K562 (cell line): ENCODE data around the gene DEDD. TPM values are rescaled to one million over a fixed set of nuclear protein-coding genes. Genes with fewer than 3 reads are reported as not detected.

Experiments used
- ASH1L ChIP-seq: fragments of 450-650 bp; IDR thresholded peaks from 2 replicates; pipeline ENCODE4 v1.6.1; 2018; ENCODE audit warnings: borderline replicate concordance, mild to moderate bottlenecking, low read depth; ENCODE audit not compliant: partially characterized antibody
- NONO ChIP-seq, 2 experiments: fragments of 200-400 bp in 1 of 2; fragments of 450-650 bp in 1 of 2; formaldehyde crosslinking in 1 of 2; IDR thresholded peaks; 2 replicates each; pipeline ENCODE4 v1.6.1; 2017; ENCODE audit warnings: low read depth in 2 of 2, mild to moderate bottlenecking in 2 of 2, moderate library complexity in 2 of 2, low read length in 1 of 2
- SRF ChIP-seq, 2 experiments: fragments of 250-450, 450-650 bp in 1 of 2; sonication (Bioruptor Pico) in 1 of 2; sonication (generic) in 1 of 2; formaldehyde crosslinking; IDR thresholded peaks; 2 replicates each; pipeline versions ENCODE4 v1.5.0 to v1.5.1; 2020 to 2022; ENCODE audit warnings: mild to moderate bottlenecking in 1 of 2, missing genetic modification reagents in 1 of 2
- TCFL5 ChIP-seq: fragments of 250-450 bp; sonication (Bioruptor Pico); conservative IDR thresholded peaks from 2 replicates; pipeline ENCODE4 v1.6.1; 2021; ENCODE audit warnings: mild to moderate bottlenecking, moderate library complexity, matching md5 sums
- ZC3H11A ChIP-seq: IDR thresholded peaks from 2 replicates; pipeline ENCODE4 v1.6.1; 2012; ENCODE audit warnings: low read depth, low read length, improper control_type of control experiment
- ZC3H8 ChIP-seq: fragments of 450-650 bp; IDR thresholded peaks from 2 replicates; pipeline ENCODE4 v1.6.1; 2017
- ZKSCAN3 ChIP-seq: fragments of 250-450 bp; sonication (Bioruptor Pico); IDR thresholded peaks from 2 replicates; pipeline ENCODE4 v1.4.0; 2020
- polyA plus RNA-seq, 8 experiments: library from polyadenylated mRNA; depleted of rRNA in 4 of 8; stranded (reverse) in 5 of 8; unstranded in 3 of 8; fragments of >200 nt; fragmentation: Nextera tagmentation in 2 of 8; fragmentation: Illumina TruSeq in 1 of 8; extraction: Ambion mirVana in 2 of 8; extraction: Trizol in 1 of 8; gene quantifications; 2 replicates each; pipeline versions ENCODE4 v1.2.1 to v1.2.3, GENCODE V29; 2011 to 2014; ENCODE audit warnings: inconsistent platforms in 1 of 8, missing spikeins in 1 of 8
- total RNA-seq, 7 experiments: library from RNA; depleted of rRNA in 6 of 7; stranded (reverse); fragments of >200 nt in 6 of 7; fragmentation: Illumina TruSeq in 2 of 7; extraction: Trizol in 2 of 7; gene quantifications; 2 replicates each; pipeline versions ENCODE4 v1.2.1 to v1.2.3, GENCODE V29; 2011 to 2021; ENCODE audit warnings: low replicate concordance in 1 of 7
- TF ChIP-seq, protein P1 (sequence below), 2 experiments: fragments of 450-650 bp; formaldehyde crosslinking in 1 of 2; IDR thresholded peaks; 2 replicates each; pipeline versions ENCODE4 v1.4.0 to v1.6.1; 2014 to 2020; ENCODE audit warnings: mild to moderate bottlenecking in 2 of 2, borderline replicate concordance in 1 of 2, low read depth in 1 of 2
- TF ChIP-seq, protein P2 (sequence below): fragments of 250-450 bp; sonication (Bioruptor Pico); IDR thresholded peaks from 2 replicates; pipeline ENCODE4 v1.5.0; 2022; ENCODE audit warnings: mild to moderate bottlenecking

The DEDD gene
- total and polyA plus RNA-seq, 9 of the 15 experiments (the other 6 are each of a cell fraction or from before 2014, with no cell fraction given), result 11.6 to 41.0 (median 16.8) TPM

DNA sequence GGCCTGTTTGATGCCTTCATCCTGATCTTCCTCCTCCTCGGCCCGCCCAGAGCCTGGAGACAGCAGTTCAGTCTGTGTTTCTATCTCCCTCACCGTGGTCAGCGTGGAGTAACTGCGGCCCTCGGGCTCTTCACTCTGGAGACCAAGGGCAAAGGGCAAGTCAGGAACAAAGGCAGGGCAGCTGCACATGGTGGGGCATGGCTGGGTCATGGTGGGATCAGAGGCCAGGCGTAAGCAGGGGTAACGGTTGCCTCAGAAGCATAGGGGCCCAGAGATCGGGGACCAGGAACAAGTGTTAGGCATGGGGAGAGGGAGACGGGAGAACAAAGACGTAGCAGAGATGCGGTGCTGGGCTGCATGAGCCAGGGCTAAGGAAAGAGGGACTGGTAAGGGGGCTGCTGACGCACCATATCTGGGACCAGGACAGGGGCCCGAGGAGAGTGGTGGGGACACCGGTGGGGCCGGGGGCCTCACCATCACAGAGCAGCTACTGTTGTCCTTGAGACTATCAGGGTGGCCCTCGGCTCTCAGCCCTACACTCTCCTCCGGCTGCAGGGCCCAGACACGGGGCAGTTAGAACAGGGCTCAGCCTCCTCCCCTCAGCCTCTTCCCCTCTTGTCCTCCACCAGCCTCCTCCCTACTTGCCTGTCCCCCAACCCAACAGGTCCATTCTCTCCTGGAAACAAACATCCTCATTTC, 59.6 kb downstream of the DEDD start (continued):
- TF ChIP-seq, protein P1, sequence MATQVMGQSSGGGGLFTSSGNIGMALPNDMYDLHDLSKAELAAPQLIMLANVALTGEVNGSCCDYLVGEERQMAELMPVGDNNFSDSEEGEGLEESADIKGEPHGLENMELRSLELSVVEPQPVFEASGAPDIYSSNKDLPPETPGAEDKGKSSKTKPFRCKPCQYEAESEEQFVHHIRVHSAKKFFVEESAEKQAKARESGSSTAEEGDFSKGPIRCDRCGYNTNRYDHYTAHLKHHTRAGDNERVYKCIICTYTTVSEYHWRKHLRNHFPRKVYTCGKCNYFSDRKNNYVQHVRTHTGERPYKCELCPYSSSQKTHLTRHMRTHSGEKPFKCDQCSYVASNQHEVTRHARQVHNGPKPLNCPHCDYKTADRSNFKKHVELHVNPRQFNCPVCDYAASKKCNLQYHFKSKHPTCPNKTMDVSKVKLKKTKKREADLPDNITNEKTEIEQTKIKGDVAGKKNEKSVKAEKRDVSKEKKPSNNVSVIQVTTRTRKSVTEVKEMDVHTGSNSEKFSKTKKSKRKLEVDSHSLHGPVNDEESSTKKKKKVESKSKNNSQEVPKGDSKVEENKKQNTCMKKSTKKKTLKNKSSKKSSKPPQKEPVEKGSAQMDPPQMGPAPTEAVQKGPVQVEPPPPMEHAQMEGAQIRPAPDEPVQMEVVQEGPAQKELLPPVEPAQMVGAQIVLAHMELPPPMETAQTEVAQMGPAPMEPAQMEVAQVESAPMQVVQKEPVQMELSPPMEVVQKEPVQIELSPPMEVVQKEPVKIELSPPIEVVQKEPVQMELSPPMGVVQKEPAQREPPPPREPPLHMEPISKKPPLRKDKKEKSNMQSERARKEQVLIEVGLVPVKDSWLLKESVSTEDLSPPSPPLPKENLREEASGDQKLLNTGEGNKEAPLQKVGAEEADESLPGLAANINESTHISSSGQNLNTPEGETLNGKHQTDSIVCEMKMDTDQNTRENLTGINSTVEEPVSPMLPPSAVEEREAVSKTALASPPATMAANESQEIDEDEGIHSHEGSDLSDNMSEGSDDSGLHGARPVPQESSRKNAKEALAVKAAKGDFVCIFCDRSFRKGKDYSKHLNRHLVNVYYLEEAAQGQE (IDR thresholded peaks at IDR 0.05; ENCODE audit: borderline replicate concordance), result no peak
- TF ChIP-seq, protein P1 (CRISPR knock-in tag; IDR thresholded peaks at IDR 0.05; ENCODE audit: low read depth), result no peak
- TF ChIP-seq ZC3H8 (no peak), ASH1L (no peak), TCFL5 (CRISPR knock-in tag) (no peak), NONO (IDR thresholded peaks at IDR 0.05; ENCODE audit: low read depth in 2 of 2, low read length in 1 of 2) (no peak), ZC3H11A (no peak), SRF (CRISPR knock-in tag; IDR thresholded peaks at IDR 0.05) (no peak), ZKSCAN3 (CRISPR knock-in tag) (no peak)
- TF ChIP-seq, protein P2, sequence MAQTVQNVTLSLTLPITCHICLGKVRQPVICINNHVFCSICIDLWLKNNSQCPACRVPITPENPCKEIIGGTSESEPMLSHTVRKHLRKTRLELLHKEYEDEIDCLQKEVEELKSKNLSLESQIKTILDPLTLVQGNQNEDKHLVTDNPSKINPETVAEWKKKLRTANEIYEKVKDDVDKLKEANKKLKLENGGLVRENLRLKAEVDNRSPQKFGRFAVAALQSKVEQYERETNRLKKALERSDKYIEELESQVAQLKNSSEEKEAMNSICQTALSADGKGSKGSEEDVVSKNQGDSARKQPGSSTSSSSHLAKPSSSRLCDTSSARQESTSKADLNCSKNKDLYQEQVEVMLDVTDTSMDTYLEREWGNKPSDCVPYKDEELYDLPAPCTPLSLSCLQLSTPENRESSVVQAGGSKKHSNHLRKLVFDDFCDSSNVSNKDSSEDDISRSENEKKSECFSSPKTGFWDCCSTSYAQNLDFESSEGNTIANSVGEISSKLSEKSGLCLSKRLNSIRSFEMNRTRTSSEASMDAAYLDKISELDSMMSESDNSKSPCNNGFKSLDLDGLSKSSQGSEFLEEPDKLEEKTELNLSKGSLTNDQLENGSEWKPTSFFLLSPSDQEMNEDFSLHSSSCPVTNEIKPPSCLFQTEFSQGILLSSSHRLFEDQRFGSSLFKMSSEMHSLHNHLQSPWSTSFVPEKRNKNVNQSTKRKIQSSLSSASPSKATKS (CRISPR knock-in tag), result no peak
